ENCODE data around the gene PDIA4.

DNA sequence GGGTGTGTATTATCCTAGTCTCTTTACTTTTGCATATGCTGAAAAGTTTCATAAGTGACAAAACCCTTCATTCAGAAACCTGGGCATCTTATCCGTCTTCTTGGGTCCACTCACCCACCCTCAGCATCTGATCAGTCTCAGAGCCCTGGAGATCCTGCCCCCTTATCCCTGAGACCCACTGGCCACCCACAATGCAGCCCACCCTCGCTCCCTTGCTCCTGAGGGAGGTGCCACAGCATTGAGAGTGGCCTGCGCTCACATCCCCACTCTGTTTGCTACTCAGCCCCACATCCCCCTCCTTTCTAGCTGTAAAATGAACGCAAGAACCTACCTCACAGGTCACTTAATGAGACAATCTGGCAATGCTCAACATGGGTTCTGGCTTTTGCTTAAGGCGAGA is 27.3 kb downstream of the PDIA4 start:
- TF ChIP-seq OVOL2 (CRISPR knock-in tag; IDR thresholded peaks at IDR 0.05; ENCODE audit: borderline replicate concordance), result no peak
- no peak for TF ChIP-seq ATF1 (CRISPR knock-in tag; IDR thresholded peaks at IDR 0.05)
- TF ChIP-seq NFE2L1 (CRISPR knock-in tag; IDR thresholded peaks at IDR 0.05), result no peak
- TF ChIP-seq, protein P1, sequence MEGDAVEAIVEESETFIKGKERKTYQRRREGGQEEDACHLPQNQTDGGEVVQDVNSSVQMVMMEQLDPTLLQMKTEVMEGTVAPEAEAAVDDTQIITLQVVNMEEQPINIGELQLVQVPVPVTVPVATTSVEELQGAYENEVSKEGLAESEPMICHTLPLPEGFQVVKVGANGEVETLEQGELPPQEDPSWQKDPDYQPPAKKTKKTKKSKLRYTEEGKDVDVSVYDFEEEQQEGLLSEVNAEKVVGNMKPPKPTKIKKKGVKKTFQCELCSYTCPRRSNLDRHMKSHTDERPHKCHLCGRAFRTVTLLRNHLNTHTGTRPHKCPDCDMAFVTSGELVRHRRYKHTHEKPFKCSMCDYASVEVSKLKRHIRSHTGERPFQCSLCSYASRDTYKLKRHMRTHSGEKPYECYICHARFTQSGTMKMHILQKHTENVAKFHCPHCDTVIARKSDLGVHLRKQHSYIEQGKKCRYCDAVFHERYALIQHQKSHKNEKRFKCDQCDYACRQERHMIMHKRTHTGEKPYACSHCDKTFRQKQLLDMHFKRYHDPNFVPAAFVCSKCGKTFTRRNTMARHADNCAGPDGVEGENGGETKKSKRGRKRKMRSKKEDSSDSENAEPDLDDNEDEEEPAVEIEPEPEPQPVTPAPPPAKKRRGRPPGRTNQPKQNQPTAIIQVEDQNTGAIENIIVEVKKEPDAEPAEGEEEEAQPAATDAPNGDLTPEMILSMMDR (IDR thresholded peaks at IDR 0.05), result no peak
- no peak for TF ChIP-seq FOXJ3 (CRISPR knock-in tag; IDR thresholded peaks at IDR 0.05; ENCODE audit: borderline replicate concordance)
- TF ChIP-seq, protein P2, sequence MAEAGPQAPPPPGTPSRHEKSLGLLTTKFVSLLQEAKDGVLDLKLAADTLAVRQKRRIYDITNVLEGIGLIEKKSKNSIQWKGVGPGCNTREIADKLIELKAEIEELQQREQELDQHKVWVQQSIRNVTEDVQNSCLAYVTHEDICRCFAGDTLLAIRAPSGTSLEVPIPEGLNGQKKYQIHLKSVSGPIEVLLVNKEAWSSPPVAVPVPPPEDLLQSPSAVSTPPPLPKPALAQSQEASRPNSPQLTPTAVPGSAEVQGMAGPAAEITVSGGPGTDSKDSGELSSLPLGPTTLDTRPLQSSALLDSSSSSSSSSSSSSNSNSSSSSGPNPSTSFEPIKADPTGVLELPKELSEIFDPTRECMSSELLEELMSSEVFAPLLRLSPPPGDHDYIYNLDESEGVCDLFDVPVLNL (CRISPR knock-in tag; IDR thresholded peaks at IDR 0.05; ENCODE audit: borderline replicate concordance, low read depth), result no peak
- no peak for TF ChIP-seq CBFB (CRISPR knock-in tag; IDR thresholded peaks at IDR 0.05; ENCODE audit: low read depth)
- TF ChIP-seq, protein P3, sequence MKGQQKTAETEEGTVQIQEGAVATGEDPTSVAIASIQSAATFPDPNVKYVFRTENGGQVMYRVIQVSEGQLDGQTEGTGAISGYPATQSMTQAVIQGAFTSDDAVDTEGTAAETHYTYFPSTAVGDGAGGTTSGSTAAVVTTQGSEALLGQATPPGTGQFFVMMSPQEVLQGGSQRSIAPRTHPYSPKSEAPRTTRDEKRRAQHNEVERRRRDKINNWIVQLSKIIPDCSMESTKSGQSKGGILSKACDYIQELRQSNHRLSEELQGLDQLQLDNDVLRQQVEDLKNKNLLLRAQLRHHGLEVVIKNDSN (CRISPR knock-in tag; IDR thresholded peaks at IDR 0.05), result no peak
